GM21825 (cell line): ENCODE measurements around the gene NDUFA8.

Experiments used
- ATAC-seq: cut with Tn5 transposase; IDR thresholded peaks from one replicate; pipeline ENCODE4 v1.9.1; 2021; ENCODE audit warnings: mild to moderate bottlenecking, moderate library complexity; ENCODE audit not compliant: unreplicated experiment

The NDUFA8 gene

GRCh38 chr9:122102156-122102555 is 57.4 kb downstream of the NDUFA8 start:
- no peak for ATAC-seq

DNA sequence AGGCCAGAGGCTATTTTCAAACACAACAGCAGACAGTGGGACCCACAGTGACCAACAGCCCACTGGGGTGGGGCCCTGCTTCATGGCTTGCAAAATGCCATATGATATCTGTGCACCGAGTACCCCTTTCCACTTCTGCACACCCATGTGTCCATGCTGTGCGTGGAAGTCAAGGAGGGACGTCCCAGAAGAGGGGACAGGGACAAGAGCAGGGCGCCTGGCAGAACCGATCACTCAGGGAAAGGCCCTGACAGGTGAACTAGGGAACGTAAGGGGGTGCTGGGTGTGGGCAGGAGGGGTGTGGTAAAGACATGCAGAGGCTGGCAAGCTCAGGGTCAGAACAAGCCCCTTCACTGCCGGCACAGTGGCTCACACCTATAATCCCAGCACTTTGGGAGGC is 58.8 kb downstream of the NDUFA8 start:
- no peak for ATAC-seq

DNA sequence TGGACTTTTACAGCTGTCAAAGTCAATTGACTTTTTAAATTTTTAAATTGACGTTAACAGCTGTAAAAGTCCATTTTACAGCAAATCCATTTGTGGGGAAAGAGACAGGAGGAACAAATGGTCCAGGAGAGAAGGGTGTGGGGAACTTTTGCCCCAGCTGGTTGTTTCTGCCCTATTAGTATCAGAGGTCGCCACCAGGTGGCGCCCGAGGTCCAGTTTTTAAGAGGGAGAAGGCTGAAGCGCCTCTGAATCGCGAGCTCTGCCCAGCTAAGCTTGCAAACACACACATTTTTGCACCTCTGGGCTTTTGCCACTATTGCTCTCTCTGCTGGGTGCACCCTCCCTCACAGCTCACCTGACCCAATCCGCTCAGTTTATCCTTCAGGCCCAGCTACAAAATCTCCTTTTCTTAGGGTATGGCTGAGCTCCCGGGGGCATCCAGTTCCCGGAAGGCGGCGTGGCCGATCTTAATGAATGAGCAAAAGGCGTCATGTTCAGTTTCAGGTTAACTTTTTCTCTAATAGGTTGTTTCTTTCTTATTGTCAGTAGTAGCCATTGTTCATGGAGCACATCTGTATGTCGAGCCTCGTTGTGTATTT is 60.2 kb downstream of the NDUFA8 start:
- ATAC-seq, result peak; percentile 59

DNA sequence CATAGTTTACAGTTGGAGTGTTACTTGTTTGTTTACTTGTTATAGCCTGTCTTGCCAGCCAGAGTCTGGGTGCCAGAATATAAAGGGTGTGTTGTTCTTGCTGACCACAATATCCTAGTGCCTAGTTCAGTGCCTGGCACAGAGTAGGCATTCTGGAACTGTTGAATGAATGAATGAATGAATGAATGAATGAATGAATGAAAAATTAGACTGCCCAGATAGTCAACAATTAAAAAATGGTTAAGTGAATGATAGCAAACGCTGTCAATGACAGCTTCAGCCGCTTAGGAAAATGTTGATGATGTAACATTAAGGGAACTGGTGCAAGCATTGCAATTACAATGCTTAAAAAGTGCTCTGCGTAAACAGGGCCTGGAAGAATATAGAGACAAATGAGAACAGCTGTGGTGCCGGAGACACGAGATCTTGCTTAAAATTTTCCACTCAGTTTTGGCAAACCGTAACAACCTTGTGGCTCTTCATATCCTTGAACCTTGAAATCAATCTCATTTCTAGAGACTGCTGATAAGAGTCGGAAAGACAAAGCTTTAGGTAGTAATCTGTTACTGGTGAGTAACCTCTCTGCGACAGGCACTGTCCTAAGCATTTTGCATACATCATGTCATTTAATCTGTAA is 61.8 kb downstream of the NDUFA8 start:
- no peak for ATAC-seq

GRCh38 chr9:122096620-122097415 is 62.8 kb downstream of the NDUFA8 start:
- no peak for ATAC-seq

GRCh38 chr9:122095010-122095767 is 64.4 kb downstream of the NDUFA8 start:
- ATAC-seq, result no peak
